ENCODE data around the gene GRID1.

DNA sequence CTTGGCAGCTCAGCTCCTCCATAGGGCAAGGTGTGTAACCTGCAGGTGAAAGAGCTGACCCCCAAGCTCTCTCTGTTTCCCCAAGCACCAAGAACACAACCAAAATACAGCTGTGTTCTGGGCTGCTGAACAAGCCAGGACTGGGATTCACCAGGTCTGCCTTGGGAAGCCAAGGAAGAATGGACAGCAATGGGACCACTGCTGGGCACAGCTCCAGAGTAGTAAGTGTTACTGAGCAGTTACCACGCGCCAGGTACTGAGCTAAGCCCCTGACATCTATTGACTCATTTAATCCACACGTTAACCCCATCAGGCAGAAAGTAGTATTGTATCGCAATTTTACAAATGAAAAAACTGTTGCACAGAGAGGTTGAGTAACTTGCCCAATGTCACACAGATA is 168.3 kb downstream of the GRID1 start:
- TF ChIP-seq, protein P1, sequence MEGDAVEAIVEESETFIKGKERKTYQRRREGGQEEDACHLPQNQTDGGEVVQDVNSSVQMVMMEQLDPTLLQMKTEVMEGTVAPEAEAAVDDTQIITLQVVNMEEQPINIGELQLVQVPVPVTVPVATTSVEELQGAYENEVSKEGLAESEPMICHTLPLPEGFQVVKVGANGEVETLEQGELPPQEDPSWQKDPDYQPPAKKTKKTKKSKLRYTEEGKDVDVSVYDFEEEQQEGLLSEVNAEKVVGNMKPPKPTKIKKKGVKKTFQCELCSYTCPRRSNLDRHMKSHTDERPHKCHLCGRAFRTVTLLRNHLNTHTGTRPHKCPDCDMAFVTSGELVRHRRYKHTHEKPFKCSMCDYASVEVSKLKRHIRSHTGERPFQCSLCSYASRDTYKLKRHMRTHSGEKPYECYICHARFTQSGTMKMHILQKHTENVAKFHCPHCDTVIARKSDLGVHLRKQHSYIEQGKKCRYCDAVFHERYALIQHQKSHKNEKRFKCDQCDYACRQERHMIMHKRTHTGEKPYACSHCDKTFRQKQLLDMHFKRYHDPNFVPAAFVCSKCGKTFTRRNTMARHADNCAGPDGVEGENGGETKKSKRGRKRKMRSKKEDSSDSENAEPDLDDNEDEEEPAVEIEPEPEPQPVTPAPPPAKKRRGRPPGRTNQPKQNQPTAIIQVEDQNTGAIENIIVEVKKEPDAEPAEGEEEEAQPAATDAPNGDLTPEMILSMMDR (IDR thresholded peaks at IDR 0.05) = no peak
- TF ChIP-seq POLR2A (IDR thresholded peaks at IDR 0.05) = no peak
